HG02571 (cell line): ENCODE results near the gene RASGEF1C.

Experiments
- ATAC-seq: cut with Tn5 transposase; IDR thresholded peaks from one replicate; pipeline ENCODE4 v1.9.1; 2021; ENCODE audit warnings: mild to moderate bottlenecking, moderate library complexity; ENCODE audit not compliant: unreplicated experiment

Gene RASGEF1C

DNA sequence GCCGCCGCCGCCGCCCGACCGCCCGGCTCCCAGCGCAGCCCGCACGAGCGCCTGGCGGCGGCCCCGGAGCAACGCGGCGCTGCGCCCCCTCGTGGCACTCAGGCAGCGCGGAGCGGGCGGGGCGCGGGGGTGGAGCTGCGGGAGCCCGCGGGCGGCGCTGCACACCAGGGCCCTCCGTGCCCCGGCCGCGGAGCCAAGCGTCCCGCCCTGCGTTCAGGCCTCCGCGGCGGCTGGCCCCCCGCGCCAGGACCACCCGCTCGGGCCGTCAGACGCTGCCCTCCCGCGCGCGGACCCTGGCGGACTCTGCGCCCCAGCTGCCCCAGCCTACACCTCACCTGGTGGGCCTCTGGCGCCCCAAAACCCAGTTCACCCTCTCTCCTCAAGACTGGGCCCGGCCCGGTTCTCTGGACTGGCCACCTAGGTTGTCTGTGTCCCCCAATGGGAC lies at the start of gene RASGEF1C:
RASGEF1C (minus strand) TSS at position 75 of the 445 bp plus-strand sequence. CDS start 71,159 bp downstream, outside the sequence.
- ATAC-seq = no peak

DNA sequence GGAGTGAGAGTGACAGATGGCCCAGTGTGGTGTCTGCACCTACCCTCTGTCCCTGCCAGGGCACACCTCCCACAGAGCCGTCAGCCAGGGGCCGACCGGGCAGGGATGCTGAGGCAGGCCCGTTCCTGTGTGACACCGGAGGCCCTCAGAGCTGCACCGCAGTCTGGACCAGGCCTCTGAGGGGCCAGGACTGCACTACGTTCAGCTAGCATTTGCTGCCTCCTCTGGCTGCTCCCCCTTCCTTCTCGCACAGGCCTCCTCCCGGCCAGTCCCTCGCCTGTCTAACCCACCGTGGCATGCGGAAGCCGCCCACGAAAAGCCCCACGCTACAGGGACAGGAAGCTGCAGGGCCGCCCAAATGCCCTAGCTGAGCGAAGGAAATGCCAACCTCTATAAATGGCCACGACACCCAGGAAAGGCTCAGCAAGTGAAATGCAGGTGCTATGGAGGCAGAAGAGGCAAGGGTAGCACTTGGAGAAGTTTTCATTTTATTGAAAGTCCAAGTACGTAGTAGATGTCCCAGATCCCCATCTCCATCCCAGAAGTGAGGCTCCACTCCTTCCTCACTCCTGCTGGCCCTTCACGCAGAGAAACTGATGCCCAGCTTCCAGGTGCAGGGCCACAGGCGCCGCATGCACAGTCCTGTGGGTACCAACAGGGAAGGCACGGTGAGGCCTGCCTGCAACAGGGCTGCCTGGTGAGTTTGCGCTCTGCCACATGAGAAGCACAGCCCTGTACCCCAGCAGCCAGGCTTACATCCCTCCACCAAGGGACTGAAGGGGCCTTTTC lies 44.2 kb upstream of the RASGEF1C start:
- ATAC-seq = no peak

DNA sequence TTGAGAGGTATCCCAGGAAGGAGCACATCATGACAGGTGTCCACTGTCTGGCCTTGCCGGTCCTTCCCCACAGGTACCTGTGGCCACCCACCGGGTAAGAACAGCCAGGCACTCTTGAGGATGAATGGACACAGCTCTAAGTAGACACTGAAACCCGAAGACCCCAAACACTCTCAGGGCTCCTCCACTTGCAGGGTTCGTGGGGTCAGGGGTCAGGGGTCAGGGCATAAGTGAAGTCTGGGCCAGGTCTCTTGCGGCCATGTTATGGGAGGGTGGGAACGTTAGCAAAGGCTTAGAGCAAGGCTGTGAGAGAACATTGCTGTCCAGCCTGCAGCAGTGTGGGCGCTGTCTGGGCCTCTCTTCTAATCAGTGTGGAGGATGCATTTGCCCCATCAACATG lies 42.9 kb upstream of the RASGEF1C start:
- ATAC-seq = no peak

DNA sequence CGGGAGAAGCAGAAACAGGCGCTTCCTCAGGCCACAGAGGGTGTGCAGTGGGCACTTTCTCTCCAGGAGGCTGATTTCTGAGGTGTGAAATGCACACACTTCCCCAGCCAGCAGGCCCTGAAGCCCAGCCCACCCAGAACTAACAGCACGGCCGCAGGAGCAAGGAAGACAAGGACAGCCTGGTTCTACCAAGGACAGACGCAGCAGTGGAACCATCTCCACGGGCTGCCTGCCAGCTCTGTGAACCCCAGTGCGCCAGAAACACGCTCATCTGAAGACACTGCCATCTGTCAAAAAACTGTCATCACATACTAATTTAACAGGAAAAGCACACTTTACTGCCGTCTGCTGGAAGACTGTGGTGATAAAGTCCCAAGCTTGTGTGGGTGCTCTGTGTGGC lies 42.1 kb upstream of the RASGEF1C start:
- ATAC-seq = no peak

DNA sequence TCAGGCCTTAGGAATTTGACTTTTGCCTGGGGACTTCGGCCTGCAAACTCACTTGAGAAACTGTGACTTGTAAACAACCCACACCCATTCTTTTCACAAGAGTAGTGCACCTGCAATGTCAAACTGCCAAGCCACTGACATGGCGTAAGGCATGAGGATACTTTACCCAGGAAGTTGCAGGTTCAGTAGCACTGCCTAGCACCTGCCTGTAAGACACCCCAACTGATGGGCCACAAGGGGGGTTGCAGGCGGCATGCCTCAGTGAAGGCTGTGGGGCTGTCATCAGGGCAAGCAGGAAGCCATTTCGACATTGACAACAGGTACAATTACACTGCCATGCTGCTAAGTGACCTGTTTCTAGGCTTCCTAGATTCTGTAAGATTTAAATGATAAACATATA lies 41.3 kb upstream of the RASGEF1C start:
- ATAC-seq = no peak

DNA sequence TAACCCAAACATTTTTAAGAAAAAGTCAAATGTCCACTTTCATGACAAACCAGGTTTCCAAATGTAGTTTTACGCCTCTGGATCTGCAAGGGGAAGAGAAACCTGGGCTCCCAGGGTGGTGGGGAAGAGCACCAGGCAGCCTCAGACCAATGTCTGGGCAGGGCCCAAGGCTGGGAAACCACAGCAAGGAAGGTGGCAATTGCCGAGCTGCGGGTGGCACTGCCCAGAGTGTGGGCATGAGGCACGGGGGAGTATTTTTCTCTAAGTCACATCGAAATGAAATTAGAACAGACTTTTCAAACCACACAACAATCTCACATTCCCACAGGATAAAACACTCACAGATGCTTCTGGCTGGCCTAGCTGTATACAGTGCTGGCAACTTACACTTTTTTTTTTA lies 32.6 kb upstream of the RASGEF1C start:
- ATAC-seq = no peak

DNA sequence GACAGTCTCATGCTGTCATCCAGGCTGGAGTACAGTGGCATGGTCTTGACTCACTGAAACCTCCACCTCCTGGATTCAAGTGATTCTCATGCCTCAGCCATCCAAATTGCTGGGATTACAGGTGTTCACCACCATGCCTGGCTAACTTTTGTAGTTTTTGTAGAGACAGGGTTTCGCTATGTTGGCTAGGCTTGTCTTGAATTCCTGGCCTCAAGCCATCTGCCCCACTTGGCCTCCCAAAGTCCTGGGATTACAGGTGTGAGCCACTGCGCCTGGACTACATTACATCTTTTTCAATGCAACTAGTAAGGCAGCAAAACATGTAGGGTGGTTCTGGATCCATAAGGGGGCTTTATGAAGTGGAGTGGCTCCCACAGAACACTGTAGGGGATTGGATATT lies 29.6 kb upstream of the RASGEF1C start:
- ATAC-seq = no peak

DNA sequence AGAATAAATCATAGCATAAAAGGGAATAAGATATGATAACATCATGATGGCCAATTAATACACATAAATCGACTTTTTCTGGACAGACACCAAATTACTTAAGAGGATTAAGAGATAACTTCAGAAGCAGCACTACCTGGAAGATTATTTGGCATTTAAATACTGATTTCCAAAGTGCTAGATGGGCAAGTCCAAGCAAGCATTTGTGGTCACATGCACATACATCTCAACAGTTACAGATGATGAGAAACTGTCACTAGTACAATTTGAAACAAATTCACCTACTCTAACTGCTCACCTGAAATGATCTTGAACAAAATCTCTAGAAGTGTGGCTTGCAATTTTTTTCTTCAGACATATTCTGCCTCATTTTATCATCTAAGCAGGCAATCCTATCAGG lies 26.8 kb upstream of the RASGEF1C start:
- no peak for ATAC-seq

DNA sequence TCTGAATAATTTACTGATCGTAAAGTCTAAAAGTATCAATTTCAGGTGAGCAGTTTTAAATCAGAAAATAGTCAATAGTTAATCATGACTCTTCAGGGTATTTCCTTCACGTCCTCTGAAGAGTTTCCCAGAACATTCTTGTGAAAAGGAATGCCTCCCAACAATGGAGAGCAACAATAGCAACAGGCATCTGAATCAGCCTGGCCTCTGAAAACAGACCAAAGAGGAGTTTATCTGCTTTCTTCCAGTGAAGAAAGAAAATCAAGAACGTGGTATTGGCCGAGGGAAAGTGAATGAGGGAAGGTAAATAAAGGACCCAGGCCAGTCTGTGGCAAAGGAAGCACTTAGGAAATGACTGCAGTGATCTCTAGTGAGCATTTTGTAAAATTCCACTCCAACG lies 26.1 kb upstream of the RASGEF1C start:
- ATAC-seq = no peak

DNA sequence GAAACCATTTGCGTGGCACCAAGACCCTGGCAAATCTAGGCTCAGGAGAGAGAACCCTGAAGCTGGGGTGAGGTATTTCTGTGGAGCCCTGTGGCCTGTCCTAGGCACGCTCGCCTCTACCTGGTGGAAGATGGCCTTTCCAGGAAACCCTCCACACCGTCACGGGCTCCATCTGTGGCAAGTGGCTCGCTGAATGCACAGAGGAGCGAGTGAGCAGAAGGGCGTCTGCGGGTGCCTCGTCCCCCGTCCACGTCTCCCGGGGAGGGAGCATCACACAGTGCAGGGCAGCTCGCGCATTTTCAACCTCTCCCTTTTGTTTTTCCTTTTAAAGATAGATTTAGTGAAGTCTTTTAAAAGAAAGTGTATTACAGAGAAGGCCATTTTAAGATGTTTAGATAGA lies 25.3 kb upstream of the RASGEF1C start:
- ATAC-seq = no peak

DNA sequence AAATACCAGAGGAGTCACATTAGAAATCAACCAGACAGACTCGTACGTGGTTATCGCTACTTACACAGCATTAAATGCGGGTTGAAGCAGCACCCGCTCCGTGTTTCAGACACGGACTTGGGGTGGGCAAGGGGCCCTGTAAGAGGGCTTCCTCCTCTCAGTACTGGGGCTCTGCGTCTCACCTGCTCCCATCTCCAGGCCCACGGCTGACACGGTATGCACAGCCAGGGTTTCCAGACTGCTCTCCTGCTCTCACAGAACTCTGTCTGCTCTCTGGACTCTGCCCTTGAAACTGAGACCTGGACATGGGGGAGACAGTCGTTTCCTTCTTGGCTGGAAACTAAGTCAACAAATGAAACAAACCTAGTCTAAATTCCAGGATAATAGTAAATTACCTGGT lies 24.7 kb upstream of the RASGEF1C start:
- no peak for ATAC-seq

DNA sequence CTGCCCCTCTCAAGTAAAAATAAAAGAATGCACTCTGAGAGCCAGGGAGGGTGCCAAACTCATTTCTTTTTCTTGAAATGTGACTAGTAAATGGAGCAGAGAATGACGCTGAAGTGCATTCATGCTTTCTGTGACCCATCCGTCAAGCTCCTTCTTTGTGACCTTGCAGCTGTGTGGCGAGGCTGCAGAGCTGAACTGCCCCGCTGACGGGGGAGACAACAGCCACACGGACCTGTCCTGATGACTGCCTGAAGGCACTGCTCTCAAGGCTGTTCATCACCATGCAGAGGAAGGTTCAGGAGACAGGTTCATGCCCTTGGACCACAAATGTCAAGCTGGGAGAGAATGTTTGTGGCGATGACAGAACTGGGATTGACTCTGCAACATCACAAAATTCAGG lies 21.0 kb upstream of the RASGEF1C start:
- no peak for ATAC-seq

DNA sequence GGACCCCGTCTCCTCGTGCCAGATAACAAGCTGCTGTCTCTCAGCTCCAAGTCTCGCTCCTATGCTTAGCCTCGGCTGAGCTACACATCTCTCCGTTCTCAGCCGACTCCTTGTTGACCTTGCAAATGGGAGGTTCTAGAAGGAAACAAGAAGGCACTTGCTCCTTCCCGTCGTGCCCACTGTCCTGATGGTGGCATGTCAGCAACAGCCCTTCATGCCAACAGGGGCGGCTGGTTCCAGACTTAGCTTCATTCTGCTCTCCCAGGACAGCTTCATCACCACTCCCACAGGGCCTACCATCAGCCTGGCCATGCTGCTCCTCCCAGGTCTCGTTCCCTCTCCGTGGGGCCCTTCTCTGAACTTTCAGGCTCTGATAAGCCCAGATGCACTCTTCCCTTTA lies 13.0 kb upstream of the RASGEF1C start:
- ATAC-seq = no peak

DNA sequence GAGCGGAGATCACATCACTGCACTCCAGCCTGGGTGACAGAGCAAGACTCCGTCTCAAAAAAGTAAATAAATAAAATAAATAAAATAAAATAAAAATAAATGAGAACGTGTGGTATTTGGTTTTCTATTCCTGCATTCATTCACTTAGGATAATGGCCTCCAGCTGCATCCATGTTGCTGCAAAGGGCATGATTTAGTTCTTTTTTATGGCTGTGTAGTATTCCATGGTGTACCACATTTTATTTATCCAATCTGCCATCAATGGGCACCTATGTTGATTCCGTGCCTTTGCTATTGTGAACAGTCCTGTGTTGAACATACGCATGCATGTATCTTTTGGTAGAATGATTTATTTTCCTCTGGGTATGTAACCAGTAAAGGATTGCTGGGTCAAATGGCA lies 8.8 kb upstream of the RASGEF1C start:
- ATAC-seq = no peak

DNA sequence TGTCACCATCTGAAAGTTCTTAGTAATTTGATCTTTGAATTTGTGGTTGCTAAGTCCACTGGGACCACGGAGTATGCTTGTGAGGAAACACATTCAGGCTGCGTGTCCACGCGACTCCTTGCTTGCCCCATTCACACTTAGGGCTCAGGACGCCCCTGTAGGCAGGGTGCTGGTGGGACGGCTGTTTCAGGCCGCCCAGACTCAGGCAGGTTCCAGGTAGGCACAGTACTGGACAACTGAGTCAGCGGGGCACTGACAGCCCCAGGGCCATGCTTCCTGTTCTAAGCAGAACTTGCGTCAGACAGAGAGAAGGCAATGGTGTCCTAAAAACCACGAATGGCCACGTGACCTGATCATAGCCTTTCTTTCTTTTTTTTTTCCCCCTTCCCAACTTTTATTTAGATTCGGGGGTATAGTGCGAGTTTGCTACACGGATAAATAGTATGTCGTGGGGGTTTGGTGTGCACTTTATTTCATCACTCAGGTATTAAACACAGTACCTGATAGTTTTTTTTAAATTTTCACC lies 7.7 kb upstream of the RASGEF1C start:
- no peak for ATAC-seq

DNA sequence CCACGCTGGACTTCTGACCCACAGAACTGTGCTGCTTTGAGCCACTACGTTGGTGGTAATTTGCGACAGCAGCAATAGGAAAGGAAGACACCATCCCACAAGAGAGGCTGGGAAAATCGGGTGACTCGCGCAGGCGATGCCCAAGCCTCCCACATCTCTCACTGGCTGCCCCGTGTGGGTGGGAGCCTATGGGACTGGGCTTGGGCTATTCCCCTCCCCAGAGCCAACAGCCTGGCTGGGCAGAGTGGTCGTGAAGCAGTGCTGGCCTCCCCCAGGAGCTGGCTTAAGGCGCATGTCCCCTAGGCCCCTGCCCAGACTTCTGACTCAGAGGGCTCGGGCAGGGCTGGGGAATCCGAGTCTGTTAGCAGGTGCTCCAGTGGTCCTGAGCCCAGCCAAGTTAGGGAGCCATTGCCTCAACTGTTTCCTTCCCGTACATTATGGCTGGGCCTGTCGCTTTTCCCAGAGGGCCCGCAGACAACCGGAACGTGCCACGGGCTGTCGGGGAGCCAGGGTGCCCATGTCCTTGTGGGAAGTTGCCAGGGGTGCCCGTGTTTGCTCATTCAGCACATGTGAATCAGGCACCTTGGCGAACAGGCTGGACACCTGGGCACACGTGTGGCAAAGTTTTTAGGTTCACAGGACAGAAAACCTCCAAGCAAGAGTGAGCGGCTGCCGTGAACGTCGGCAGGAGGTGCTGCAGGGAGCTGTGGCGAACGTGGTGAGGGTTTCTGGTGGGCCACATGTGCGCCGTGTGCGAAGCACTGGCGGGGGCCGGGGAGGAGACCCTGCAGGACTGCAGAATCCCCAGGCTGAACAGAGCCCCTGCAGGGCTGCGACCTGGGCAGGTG lies 7.0 kb upstream of the RASGEF1C start:
- no peak for ATAC-seq

DNA sequence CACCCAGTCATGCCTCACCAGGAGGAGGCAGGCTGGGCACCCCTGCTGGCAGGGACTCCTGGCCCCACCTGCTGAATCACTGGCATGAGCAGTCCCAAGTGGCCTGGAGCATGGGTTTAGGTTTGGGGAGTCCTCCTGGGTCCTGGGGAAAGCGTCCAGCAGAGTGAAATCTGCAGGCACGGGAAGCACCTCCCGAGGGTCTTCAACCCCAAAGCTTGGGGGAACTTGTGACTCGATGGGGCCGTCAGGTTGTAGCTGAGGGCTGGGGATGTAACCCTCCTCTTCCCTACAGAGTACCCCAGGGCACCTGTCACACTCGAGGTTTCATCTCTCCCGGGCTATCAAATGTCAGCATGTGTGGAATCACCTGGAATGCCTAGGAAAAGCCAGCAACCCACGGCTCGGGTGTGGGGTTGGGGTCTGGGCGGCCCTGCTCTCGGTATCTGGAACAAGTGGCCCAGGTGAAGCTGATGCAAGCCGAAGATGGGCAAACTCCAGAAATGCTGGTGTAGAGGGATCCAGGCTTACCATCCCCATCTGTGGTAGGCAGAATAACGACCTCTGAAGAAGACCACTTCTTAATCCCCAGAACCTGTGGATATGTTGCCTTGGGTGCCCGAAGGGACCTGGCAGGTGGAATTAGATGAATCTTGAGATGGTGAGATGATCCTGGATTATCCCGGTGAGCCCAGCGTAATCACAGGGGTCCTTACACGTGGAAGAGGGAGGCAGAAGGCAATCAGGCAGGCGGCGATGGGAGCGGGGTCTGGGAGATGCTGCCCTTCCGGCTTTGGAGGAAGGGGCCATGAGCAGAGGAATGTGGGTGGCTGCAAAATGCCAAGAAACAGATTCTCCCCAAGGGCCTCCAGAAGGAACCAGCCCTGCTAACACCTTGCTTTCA lies 6.1 kb upstream of the RASGEF1C start:
- ATAC-seq = no peak

DNA sequence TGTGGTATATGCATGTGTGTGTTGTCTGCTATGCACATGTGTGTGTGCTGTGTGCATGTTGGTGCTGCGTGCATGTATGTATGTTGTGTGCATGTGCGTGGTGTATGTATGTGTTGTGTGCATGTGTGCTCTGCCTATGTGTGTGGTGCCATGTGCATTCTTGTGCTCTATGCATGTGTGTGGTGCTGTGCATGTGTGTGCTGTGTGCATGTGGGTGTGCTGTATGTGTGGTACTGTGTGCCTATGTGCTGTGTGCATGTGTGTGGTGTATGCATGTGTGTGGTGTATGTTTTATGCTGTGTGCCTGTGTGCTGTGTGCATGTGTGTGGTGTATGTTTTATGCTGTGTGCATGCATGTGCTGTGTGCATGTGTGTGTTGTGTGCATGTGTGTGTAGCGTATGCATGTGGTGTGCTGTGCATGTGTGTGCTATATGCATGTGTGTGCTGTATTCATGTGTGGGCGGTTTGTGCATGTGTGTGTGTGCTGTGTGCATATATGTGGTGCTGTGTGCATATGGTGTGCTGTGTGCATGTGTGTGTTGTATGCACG lies 4.7 kb upstream of the RASGEF1C start:
- ATAC-seq = no peak

DNA sequence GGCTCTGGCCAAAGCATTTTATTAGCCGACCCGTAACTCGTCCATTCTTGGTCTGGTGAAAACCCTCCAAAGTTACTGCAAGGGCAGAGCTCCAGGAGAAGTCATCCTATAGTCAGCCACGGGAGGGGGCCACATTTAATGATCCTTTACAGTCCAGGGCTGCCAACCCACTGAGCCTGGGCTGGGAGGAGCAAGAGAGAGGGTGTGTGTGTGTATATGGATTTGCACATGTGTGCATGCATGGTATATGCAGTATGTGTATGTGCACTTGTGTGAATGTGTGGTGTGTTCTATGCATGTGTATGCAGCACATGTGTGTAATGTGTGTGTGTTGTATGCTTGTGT lies 4.2 kb upstream of the RASGEF1C start:
- ATAC-seq = no peak

DNA sequence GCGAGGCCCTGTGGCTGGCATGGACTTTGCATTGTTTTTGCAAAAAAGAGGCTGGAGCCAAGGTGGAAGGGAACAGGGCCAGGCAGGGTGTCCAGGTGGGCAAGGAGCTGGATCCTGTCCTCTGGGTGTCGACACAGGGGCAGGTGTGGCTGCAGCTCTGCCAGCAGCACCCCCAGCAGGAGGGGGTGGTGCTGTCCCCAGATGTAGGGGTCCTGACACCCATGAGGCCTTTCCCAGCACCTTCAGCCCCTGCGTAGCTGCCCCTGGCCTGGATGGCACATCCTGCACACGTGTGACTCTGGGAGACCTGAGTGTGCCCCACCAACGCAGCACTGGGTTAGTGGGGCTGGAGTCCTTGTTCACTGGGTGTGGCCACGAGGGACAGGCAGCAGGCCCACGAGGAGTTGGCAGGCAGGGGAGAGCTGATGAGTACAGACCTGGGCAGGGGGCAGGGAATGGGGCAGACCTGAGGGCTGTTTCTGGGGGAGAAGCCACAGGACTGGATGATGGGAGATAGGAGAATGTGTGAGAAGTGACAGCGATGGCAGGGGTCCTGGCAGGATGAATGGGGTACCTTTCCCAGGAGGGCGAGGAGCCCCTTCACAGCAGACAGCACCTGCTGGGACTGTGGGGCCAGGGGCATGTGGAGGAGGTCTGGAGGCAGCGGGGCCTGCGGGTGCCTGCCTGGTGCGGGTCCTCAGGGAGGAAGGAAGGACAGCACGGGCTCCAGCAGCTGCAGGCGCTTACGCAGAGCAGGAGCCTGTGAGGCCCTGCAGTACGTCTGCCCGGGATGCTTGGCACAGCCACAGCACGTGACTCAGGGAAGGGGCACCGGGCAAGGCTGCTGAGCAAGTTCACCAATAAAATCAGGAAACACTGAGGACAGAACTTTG lies 3.6 kb upstream of the RASGEF1C start:
- no peak for ATAC-seq
